CD4-positive, alpha-beta T cell treated with Interleukin-12 subunit alpha and Interleukin-12 subunit beta, for 1 hour (primary cell): ENCODE measurements around the gene NIT1.
"Not testable (repeated sequence)": the region's sequence is repeated elsewhere in the genome, so short reads cannot be mapped to it uniquely, and the experiment has no call there.

Experiments used
- DNase-seq: peaks from one replicate; pipeline ENCODE4 v3.0.0-alpha.2; 2020

The NIT1 gene

GRCh38 chr1:161115132-161115711 lies 2.7 kb upstream of the NIT1 start:
- DNase-seq: no peak

DNA sequence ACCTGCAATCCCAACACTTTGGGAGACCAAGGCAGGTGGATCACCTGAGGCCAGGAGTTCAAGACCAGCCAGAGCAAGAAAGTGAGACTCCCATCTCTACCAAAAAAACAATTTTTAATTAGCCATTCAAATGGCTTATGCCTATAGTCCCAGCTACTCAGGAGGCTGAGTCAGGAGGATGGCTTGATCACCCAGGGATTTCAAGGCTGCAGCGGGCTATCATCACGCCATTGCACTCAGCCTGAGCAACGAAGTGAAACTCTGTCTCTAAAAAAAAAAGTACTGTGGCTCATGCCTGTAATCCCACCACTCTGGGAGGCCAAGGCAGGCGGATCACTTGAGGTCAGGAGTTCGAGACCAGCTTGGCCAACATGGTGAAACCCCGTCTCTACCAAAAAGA lies 1.9 kb upstream of the NIT1 start:
- not testable (repeated sequence) for DNase-seq

DNA sequence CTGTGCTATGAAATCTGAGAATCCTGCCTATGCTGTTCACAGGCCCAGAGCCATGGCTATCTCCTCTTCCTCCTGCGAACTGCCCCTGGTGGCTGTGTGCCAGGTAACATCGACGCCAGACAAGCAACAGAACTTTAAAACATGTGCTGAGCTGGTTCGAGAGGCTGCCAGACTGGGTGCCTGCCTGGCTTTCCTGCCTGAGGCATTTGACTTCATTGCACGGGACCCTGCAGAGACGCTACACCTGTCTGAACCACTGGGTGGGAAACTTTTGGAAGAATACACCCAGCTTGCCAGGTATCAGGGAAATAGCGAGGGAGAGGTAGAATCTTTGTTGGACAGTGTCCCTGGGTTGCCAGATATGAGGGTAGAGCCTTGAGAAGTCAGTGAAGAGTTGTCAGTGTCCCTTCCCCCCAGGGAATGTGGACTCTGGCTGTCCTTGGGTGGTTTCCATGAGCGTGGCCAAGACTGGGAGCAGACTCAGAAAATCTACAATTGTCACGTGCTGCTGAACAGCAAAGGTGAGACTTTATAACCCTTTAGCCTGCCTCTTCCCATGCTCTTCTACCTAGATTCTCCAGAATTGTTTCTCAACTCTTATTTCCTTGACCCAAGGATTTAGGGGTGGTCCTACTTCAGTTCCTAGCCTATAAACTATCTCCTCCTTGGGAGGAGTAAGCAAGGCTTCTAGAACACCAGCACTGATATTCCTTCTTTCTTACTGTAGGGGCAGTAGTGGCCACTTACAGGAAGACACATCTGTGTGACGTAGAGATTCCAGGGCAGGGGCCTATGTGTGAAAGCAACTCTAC lies 1.4 kb downstream of the NIT1 start:
- DNase-seq: peak; percentile 80

DNA sequence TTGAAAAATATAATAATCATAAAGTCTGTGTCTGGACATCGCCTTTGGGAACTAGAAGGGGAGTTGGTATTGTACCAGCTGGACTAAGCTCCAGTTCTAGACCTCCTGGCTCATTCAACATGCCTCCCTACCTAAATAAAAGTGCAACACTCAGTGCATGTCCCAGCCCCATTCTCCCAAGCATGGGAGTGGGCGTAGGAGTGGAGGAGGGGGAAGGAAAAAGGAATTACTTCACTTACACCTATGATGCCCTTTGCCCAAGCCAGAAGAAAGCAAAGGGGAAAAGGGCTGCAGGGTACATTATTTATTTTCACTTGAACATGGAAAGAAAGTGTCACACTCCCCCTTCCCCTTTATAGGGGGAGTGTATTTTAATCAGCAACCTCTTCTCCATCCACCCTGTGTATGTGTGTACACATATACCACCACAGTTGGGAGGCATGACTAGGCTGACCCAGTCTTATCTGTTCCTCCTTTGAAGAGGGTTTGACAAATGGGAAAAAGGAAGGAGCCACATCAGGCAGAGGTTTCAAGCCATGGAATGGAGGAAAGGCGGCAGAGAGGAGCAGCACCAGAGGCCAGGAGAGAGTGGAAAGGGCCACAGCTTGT lies 3.2 kb downstream of the NIT1 start:
- DNase-seq: no peak

- no peak for DNase-seq
These were observed 3.9 kb downstream of the NIT1 start for GRCh38 chr1:161121834-161122233.

DNA sequence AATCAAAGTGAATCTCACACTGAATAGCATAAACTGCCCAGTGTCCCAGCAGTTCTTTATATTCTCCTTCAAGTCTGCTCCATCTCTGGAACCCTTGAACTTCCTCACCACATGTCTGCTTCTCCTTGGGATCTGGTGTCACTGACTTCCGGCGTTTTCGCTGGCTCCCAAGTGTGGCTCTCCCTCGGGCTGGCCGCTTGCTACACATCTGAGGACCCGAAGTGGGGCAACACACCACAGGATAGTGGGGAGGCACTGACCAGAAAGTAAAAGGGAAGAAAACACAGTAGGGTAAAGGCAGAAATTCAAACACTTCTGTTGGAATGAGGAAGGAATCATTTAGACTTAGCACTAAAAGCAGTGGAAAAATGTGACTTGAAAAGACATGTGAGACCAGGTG lies 5.1 kb downstream of the NIT1 start:
- DNase-seq: no peak

DNA sequence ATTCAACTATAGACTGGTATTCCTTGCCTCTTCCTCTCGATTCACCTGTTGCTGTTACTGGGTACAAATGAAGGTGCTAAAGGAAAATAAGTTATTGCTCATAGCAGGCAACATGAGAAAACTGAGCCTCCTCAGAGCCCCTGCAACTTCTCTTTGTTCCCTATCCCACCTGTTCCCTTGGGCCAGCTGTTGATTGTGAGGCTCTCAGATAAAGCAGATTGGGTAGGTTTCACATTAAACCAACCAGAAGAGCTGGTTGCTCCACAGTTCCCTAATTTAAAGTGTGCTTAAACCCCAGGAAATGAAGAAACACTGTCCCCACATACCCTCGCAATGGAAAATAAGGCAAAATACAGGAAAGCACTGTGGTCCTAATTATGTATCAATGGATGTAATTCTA lies 9.7 kb downstream of the NIT1 start:
- no peak for DNase-seq

DNA sequence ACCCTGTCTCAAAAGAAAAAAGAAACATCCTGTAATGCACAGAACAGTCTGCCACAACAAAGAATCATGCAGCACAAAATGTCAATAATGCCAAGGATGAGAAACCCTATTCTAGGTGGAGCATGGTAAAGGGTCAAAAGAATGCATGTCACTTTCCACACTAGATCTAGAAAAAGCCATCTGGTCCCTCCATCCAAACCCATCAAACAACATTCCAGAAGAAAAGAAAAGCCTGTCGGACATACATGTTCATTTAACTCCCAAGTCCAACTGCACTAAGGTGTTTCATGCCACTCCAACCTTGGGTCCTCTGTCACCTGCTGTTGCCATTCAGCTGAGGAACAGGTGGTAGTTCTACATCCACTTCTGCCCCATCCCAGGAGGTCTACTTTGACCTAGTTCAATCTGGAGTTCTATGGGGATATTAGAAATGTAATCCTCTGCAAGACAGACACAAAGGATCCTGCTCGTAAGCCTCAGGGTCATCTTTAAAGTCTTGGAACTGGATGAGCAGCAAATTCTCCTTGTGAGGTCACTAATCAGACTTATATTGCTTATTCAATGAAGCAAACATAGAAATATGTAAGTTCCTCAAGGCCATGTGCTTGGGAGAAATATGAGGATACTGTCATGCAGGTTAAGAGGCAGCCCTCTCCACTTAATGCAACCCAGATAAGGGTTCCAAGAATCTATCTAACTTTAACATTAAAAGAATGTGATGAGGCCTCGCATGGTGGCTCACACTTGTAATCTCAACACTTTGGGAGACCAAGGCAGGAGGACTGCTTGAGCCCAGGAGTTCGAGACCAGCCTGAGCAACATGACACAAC lies 10.9 kb downstream of the NIT1 start:
- no peak for DNase-seq

DNA sequence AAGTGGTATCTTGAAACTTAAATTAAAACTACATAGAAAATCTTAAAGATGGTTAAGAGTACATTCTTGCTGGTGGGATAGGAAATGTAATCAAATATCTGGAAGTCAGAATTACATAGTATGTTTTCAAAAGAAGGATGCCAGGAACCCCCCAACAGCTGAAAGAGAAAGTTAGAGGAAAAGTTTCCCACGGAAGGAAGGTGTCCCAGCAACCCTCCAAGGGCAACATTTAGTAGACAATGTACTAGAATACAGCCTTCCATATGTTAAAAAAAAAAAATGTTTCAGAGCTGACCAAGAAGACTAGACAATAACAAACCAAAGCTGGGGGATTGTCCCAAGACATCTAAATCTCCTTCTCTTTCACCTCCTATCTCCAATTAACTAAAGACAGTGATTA lies 12.4 kb downstream of the NIT1 start:
- no peak for DNase-seq

DNA sequence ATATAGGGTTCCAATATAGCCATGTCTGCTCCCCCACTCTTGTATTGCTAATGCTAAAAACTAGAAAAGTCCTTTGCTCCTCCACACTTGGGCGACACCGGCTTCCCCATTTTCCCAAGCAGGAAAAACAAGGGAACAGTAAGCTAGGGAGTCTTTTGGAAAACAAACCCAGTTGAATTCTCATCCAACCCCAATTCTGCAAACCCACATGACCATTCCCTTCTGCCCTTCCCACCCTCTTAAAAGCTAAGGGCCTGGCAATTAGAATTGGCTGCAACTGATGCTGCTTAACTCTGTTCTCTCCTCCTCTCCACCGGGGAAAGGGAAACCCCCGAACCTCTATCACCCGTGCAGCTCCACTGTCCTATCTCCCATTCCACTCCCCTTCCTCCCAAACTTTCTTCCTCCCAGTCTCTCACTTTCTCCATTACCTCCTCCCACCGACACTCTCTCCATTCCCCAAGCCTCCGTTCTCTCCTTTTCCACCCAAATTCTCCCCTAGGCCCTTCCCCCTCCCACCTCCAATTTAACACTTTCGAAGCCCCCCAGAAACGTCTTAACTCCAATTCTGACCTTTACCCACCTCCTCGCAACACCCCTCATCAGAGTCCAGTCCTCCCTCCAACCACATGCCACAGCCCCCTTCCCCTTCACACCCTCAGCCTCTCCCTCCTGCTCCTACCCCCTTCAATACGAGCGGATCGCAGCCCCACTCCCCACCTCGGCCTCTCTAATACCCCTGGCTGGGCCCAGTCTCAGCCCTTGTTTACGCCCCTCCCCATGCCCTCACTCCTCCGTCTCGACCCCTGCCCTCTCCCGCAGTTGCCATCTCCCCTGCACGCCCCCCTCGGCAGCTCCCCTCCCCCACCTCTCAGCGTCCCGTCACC lies 13.9 kb downstream of the NIT1 start:
- DNase-seq: peak; percentile 36

DNA sequence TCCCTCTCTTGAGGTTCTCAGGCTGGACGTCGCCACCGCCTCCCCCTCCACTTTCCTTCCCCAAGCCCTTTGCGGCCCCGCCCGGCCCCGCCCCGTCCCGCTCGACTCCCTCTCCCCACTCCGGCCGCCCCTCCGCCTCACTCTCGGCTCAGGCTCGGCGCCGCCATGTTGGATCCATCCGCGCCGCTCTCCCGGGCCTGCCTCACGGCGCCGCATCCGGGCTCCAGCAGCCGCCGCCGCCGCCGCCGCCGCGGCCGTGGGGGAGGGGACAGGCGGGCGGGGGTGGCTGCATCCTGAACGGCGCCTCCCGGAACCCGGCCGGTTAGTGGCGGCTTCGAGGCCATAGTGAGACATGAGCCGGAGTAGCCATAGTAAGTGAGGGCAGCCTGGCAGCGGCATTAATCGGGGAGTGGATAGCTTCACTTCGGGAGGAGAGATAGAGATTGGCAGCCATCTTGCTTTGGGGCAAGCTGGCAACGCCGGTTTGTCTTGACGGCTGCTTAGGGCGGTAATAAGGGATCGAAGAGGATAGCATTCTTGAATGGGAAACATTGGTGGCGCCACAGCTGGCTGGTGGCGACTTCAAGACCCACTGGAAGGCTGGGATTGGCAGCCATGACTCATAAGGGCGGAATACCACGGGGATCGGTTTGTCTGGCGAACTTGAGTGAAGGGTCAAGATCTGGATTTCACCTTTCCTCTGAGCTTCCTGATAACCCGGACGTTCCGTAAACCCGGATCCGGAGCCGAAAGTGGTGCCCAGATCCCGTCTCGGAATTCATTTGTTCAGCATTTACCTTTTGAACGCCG lies 14.7 kb downstream of the NIT1 start, which contains the start of gene DEDD:
DEDD (minus strand) TSS at position 258 of the 810 bp plus-strand sequence. CDS start 8,205 bp downstream, outside the sequence.
- DNase-seq: peak; percentile 96

DNA sequence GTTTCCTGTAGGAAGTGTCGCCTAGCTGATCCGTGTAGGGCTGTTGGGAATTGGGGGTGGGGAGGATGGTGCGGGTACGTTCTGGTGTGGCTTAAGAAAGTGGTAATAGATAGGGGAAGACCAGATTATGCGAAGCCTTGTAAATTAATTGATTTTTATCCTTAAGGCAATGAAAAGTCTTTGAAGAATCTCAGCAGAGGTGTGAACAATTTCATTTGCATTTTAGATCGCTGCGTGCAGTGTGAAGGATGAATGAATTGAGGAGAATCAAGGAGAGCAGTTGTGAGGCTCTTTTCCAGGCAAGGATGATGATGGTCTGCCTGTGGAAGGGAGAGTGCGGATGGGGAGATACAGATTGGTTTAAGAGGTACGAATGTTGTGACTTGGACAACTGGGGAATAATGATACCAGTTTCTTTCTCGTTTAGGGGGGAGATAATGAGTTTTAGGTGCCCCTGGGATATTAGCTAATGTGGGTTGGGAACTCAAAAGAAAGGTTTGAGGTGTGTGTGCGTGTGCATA lies 15.4 kb downstream of the NIT1 start:
- DNase-seq: no peak

DNA sequence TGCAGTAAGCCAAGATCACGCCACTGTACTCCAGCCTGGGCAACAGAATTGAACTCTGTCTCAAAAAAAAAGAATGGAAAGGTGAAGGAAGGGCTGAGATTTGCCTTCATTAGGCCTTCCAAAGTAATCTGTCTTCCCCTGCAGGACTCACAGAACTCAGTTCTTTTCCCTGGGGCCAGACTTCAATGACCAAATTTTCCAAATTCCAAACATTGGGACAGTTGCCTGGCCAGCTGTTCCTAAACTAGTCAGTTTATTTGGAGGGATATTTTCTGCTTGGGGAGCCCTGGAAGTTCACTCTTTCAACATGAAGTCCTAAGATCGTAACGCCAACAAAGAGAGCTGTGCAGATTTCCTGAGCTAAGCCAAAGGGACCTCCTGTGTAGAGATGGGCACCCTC lies 20.0 kb downstream of the NIT1 start:
- no peak for DNase-seq

- DNase-seq: no peak
These were observed 20.5 kb downstream of the NIT1 start for GRCh38 chr1:161138431-161138830.

DNA sequence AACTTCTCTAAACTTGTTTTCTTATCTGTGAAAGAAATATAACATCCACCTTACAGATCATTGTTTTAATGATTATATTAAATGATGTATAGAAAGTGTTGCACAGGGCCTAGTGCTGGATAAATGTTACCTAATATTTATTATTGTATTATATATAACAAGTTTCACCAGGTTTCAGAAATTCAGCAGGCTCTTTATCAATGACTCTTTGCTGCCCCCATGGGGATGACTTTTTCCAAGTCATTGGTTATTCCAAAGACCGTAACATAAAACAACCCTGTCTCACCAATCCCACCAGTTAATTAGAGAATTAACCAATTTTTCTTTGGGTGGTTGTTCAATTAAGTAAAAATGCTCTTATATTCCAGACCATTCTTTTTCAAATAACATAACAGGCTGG lies 21.9 kb downstream of the NIT1 start:
- DNase-seq: peak; percentile 68

- DNase-seq: no peak
These were observed 23.0 kb downstream of the NIT1 start for GRCh38 chr1:161140755-161141400.

GRCh38 chr1:161145832-161146231 lies 27.9 kb downstream of the NIT1 start:
- DNase-seq: no peak

DNA sequence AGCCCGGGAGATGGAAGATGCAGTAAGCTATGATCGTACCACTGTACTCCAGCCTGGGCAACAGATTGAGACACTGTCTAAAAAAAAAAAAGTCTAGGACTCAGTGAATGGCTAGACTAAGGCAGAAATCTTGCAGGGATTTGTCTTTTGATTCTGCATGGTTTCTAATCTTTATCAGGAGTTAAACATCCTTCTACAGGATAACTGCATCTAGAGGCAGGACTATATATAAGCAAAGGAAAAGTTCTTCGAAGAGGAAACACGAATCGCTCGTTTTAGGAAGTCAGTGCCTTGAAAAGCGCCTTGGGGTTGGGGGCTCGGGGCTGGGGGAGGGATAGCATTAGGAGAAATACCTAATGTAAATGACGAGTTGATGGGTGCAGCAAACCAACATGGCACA lies 35.3 kb downstream of the NIT1 start:
- no peak for DNase-seq

DNA sequence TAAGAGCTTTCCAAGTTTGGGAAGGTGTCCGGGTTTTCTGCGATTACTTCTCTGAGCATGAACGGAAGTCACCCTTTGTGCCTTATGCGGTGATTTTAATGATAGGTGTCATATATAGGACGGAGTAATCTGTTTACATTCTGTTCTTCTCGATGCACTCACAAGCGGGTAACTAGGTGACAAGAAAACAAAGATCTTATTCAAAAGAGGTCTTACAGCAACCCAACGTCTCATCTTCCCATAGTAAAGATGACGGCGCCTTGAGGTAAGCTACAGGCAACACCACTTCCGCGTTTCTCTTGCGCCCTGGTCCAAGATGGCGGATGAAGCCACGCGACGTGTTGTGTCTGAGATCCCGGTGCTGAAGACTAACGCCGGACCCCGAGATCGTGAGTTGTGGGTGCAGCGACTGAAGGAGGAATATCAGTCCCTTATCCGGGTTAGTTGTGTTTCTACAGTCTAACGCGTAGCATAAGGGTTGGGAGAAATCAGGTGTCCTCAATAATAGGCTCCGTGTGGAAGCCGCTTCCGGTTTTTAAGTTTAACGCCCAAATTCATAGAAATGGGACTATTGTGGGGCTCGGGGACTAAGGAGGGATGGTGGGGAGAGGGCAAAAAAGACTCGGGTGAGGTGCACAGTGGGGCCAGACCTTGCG lies 35.9 kb downstream of the NIT1 start, which contains the start of gene UFC1:
UFC1 (plus strand) TSS at position 297 of the 656 bp plus-strand sequence; CDS start at position 317, 20 bp downstream.
- DNase-seq: peak; percentile 91

GRCh38 chr1:161157867-161158266 lies 40.0 kb downstream of the NIT1 start:
- no peak for DNase-seq
